Measurements from ENCODE around the gene CBR1. TPM values are rescaled to one million over a fixed set of nuclear protein-coding genes. Genes with fewer than 3 reads are reported as not detected.

Gene CBR1
- total RNA-seq, 1 experiment from 2014 or later: 27.8 TPM

GRCh38 chr21:36047139-36047538 lies 22.7 kb upstream of the CBR1 start:
- in situ Hi-C loops (cut with HindIII; ENCODE audit: low pct_unique_long_range_greater_than_20kb, low sequenced_read_pairs): no loop called here
- ChIA-PET POLR2A (interaction anchor here (0.6 kb wide), 1 partner anchor 1236 kb away, joined by 5 read pairs; no protein-coding TSS in a partner anchor), CTCF (interaction anchor here (0.6 kb wide), 1 partner anchor 18 kb away, joined by 4 read pairs; no protein-coding TSS in a partner anchor)
- intact Hi-C loops (cut with micrococcal nuclease; ENCODE audit: unreplicated experiment): no loop called here
- no peak overlapping the region for H3K27ac ChIP-seq (ENCODE audit: low read length)
- peaks cover 8% of the 10 kb centered on the region for H3K36me3 ChIP-seq (ENCODE audit: control insufficient read depth, insufficient read depth, low read length)
- H3K9me3 ChIP-seq (ENCODE audit: control insufficient read depth, insufficient read depth, low read depth, low read length): no peaks in the 10 kb centered on the region
- no peaks in the 10 kb centered on the region for H3K4me1 ChIP-seq (ENCODE audit: control insufficient read depth, insufficient read depth, low read length)
- H3K27me3 ChIP-seq (ENCODE audit: control insufficient read depth, insufficient read depth, low read length): no peaks in the 10 kb centered on the region
- BruUV-seq (replicated peaks): no TSS peak
- ATAC-seq (no peak), DNase-seq (ENCODE audit: low read depth, low spot score) (no peak)
- no peak overlapping the region for H3K4me3 ChIP-seq (ENCODE audit: low read depth in 2 of 2, low read length in 2 of 2)
- TF ChIP-seq TCF7L2 (IDR thresholded peaks at IDR 0.05; ENCODE audit: low read depth, low read length) (no peak), POLR2AphosphoS5 (IDR thresholded peaks at IDR 0.05; ENCODE audit: low read depth, low read length) (no peak), REST (IDR thresholded peaks at IDR 0.05; ENCODE audit: insufficient read depth in 1 of 2, low read depth in 2 of 2, low read length in 1 of 2) (no peak), SIN3A (IDR thresholded peaks at IDR 0.05; ENCODE audit: borderline replicate concordance, insufficient read depth, low read depth, low read length) (no peak), CTCF (IDR thresholded peaks at IDR 0.05) (no peak)

- no peak for TF ChIP-seq CTCF (IDR thresholded peaks at IDR 0.05)
- no peak for TF ChIP-seq SIN3A (IDR thresholded peaks at IDR 0.05; ENCODE audit: borderline replicate concordance, insufficient read depth, low read depth, low read length)
- no peak for TF ChIP-seq POLR2AphosphoS5 (IDR thresholded peaks at IDR 0.05; ENCODE audit: low read depth, low read length)
- no peak for TF ChIP-seq TCF7L2 (IDR thresholded peaks at IDR 0.05; ENCODE audit: low read depth, low read length)
- no peak for TF ChIP-seq REST (IDR thresholded peaks at IDR 0.05; ENCODE audit: insufficient read depth in 1 of 2, low read depth in 2 of 2, low read length in 1 of 2)
- in situ Hi-C loops (cut with HindIII; ENCODE audit: low pct_unique_long_range_greater_than_20kb, low sequenced_read_pairs): no loop called here
Measured at GRCh38 chr21:36048357-36048756, 21.5 kb upstream of the CBR1 start.

More at GRCh38 chr21:36048357-36048756, 21.5 kb upstream of the CBR1 start:
- Histone ChIP-seq H3K9me3 (ENCODE audit: control insufficient read depth, insufficient read depth, low read depth, low read length) (no peaks in the 10 kb centered on the region), H3K27ac (ENCODE audit: low read length) (no peak overlapping the region), H3K4me1 (ENCODE audit: control insufficient read depth, insufficient read depth, low read length) (no peaks in the 10 kb centered on the region), H3K27me3 (ENCODE audit: control insufficient read depth, insufficient read depth, low read length) (no peaks in the 10 kb centered on the region), H3K4me3 (ENCODE audit: low read depth in 2 of 2, low read length in 2 of 2) (no peak overlapping the region), H3K36me3 (ENCODE audit: control insufficient read depth, insufficient read depth, low read length) (peaks cover 4% of the 10 kb centered on the region; the same call in 1 of the 2 replicates)
- intact Hi-C loops (cut with micrococcal nuclease; ENCODE audit: unreplicated experiment): no loop called here
- POLR2A ChIA-PET: interaction anchor here (0.7 kb wide), 1 partner anchor 25 kb away, joined by 3 read pairs; no protein-coding TSS in a partner anchor
- no TSS peak for BruUV-seq (replicated peaks)
- CTCF ChIA-PET: no interaction called here
- no peak for ATAC-seq
- DNase-seq (ENCODE audit: low read depth, low spot score): no peak

Measured in Panc1 (cell line).